Measurements from ENCODE around the gene ULK2. TPM values are rescaled to one million over a fixed set of nuclear protein-coding genes. Genes with fewer than 3 reads are reported as not detected.
A peak's percentile ranks its signal among the peaks of the same experiment; 100 is the strongest.

The ULK2 gene
- total and polyA plus RNA-seq, 4 donors, result 35.2 to 72.3 (median 53.5) TPM

DNA sequence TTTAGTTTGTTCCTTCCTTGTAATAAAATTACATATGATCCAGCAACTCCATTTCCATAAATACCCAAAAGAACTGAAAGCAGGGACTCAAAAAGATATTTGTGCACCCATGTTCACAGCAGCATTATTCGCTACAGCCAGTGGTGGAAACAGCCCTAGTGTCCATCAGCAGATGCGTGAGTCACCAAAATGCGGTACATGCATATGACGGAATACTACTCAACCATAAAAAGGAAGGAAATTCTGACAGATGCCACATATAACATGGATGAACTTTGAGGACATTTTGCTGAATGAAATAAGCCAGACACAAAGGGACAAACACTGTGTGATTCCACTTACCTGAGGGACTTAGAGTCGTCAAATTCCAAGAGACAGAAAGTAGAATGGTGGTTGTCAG, 142.2 kb downstream of the ULK2 start:
- 96% methylated on average over 2 of the region's 5 CpGs for WGBS (ENCODE audit: insufficient coverage)
- Histone ChIP-seq H3K27ac (ENCODE audit: low read depth, low read length) (no peak overlapping the region), H3K4me1 (ENCODE audit: control insufficient read depth, insufficient read depth, low read length) (peaks cover 38% of the 10 kb centered on the region)

DNA sequence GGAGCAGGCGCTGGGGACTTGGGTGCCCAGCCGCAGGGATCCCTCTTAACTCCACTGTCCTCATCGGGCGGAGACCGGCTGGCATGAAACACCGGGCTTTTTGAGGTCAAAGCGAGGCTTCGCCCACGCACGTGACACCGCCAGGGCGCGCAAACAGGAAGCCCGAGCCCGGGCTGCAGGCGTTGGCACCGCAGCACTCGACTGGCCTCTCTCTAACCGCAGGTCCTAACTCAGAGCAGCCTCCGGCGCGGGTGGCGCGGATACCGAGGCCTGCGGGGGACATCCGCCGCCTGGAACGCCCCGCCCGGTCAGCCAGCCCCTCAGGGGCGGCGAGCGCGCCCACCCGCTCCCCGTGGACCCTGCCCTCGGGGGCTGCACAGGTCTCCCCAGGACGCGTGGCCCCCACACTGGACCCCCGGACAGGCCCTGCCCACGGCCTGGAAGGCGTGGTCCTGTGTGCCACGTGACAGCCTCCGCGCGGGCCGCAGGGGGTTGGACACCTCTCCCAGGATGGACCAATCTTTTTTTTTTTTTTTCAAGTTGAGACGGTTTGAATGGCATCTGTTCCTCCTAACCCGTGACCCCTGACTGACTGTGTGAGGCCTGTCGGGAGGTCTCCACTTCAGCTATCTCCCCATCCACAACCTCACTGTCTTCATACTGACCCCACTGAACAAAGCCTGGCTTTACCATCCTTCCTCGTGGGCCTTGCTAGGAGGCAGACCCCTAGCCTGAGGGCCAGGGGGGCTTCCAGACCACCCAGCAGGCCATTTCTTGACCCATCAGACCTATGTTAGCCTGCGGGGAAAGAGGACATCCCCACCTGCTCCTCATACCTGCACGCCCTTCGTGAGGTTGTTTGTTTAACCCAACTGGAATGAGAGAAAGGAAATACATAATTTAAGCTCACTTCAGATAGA, 143.0 kb downstream of the ULK2 start:
- peak in 1 of 6 donors; percentile 25 for DNase-seq (ENCODE audit: low read depth in 4 of 6, low spot score in 6 of 6)
- H3K4me3 ChIP-seq (ENCODE audit: low read depth, low read length), result no peak overlapping the region
- H3K4me1 ChIP-seq (ENCODE audit: control insufficient read depth, insufficient read depth, low read length), result peaks cover 40% of the 10 kb centered on the region
- H3K36me3 ChIP-seq (ENCODE audit: control insufficient read depth, insufficient read depth, low read length), result no peaks in the 10 kb centered on the region
- H3K27me3 ChIP-seq (ENCODE audit: control insufficient read depth, insufficient read depth, low read length), result peaks cover 3% of the 10 kb centered on the region
- H3K9me3 ChIP-seq (ENCODE audit: control insufficient read depth, insufficient read depth, low read length), result no peaks in the 10 kb centered on the region
- no peak overlapping the region for H3K27ac ChIP-seq (ENCODE audit: low read depth, low read length)
- 44% methylated on average over 52 of the region's 55 CpGs for WGBS (ENCODE audit: insufficient coverage)

More for the DNA sequence above, 142.2 kb downstream of the ULK2 start:
- H3K36me3 ChIP-seq (ENCODE audit: control insufficient read depth, insufficient read depth, low read length), result no peaks in the 10 kb centered on the region
- DNase-seq (ENCODE audit: low read depth in 4 of 6, low spot score in 6 of 6), result no peak
- H3K4me3 ChIP-seq (ENCODE audit: low read depth, low read length), result no peak overlapping the region
- H3K9me3 ChIP-seq (ENCODE audit: control insufficient read depth, insufficient read depth, low read length), result no peaks in the 10 kb centered on the region
- H3K27me3 ChIP-seq (ENCODE audit: control insufficient read depth, insufficient read depth, low read length), result peaks cover 3% of the 10 kb centered on the region

DNA sequence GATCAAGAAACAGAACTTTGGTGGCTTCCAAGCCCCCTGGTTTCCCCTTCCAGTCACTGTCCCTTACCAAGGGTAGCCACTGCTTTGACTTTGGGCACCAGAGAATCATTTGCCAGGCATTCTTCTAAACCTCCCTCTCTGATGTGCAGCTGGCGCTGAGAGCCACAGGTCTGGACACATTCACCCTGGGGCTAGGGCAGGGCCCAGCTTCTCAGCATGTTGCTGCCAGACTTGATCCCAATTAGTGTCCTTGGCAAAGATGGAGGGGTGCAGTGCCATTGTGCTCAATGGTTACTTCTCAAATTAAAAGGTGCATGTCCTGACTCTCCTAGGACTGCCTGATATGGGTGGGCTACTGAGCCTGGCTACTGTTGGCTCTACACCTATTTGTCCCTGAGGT, 143.8 kb downstream of the ULK2 start:
- DNase-seq (ENCODE audit: low read depth in 4 of 6, low spot score in 6 of 6), result no peak
- no peaks in the 10 kb centered on the region for H3K9me3 ChIP-seq (ENCODE audit: control insufficient read depth, insufficient read depth, low read length)
- H3K4me3 ChIP-seq (ENCODE audit: low read depth, low read length), result no peak overlapping the region
- WGBS (ENCODE audit: insufficient coverage), result 100% methylated on average over 1 of the region's 1 CpG
- no peak overlapping the region for H3K27ac ChIP-seq (ENCODE audit: low read depth, low read length)
- peaks cover 40% of the 10 kb centered on the region for H3K4me1 ChIP-seq (ENCODE audit: control insufficient read depth, insufficient read depth, low read length)
- peaks cover 3% of the 10 kb centered on the region for H3K27me3 ChIP-seq (ENCODE audit: control insufficient read depth, insufficient read depth, low read length)
- H3K36me3 ChIP-seq (ENCODE audit: control insufficient read depth, insufficient read depth, low read length), result no peaks in the 10 kb centered on the region

Small RNA genes lying within 50 kb of the gene (small RNA-seq; reads per million reads assigned to genes)
- not detected for gene AC015726.2 (ENCODE audit: low replicate concordance)

Other genes starting within 250 kb of the ULK2 start
- 100 to 1,000 TPM; 108 to 116 TPM for gene ALDH3A2, start 219.2 kb downstream of the ULK2 start, total RNA-seq
- 10 to 100 TPM; 62.6 to 70.9 TPM for gene ALDH3A2, start 219.2 kb downstream of the ULK2 start, polyA plus RNA-seq (ENCODE audit: insufficient read length in 2 of 2)
- 1 to 10 TPM; 1.7 to 2.4 TPM for gene SLC47A2, start 151.4 kb downstream of the ULK2 start, total RNA-seq
- 1 to 10 TPM; 1.8 to 1.9 TPM for gene SLC47A2, start 151.4 kb downstream of the ULK2 start, polyA plus RNA-seq (ENCODE audit: insufficient read length in 2 of 2)
- under 1 TPM; 0.20 to 0.39 TPM for gene ALDH3A1, start 119.6 kb downstream of the ULK2 start, total RNA-seq
- under 1 TPM; 0.32 to 0.51 TPM for gene ALDH3A1, start 119.6 kb downstream of the ULK2 start, polyA plus RNA-seq (ENCODE audit: insufficient read length in 2 of 2)
- gene AKAP10, start 109.9 kb upstream of the ULK2 start, total RNA-seq, result 10 to 100 TPM; 30.8 to 39.3 TPM
- gene AKAP10, start 109.9 kb upstream of the ULK2 start, polyA plus RNA-seq (ENCODE audit: insufficient read length in 2 of 2), result 10 to 100 TPM; 24.5 to 25.0 TPM
- gene SPECC1, start 141.4 kb upstream of the ULK2 start, total RNA-seq, result 10 to 100 TPM; 50.9 to 52.1 TPM
- 10 to 100 TPM; 45.6 to 49.0 TPM for gene SPECC1, start 141.4 kb upstream of the ULK2 start, polyA plus RNA-seq (ENCODE audit: insufficient read length in 2 of 2)